Spleen (tissue), 11 donors: ENCODE results near the gene ATL2. TPM values are rescaled to one million over a fixed set of nuclear protein-coding genes. Genes with fewer than 3 reads are reported as not detected.
"Not testable (repeated sequence)": the region's sequence is repeated elsewhere in the genome, so short reads cannot be mapped to it uniquely, and the experiment has no call there.

Experiments
- DNase-seq: peaks from one replicate; pipeline ENCODE4 v3.0.0-alpha.2; 2020
- H3K27ac ChIP-seq, 8 donors: fragments of 200-600 bp; sonication (generic) in 7 of 8; 1 replicate in 4 of 8; 2 replicates in 4 of 8; pipeline versions ENCODE4 v1.5.0 to v1.8.0; 2016 to 2021; ENCODE audit warnings: inconsistent platforms in 4 of 8, mild to moderate bottlenecking in 4 of 8, moderate library complexity in 1 of 8
- H3K27me3 ChIP-seq, 7 donors: fragments of 200-600 bp; sonication (generic) in 6 of 7; replicated peaks in 1 of 7; 1 replicate in 4 of 7; 2 replicates in 3 of 7; pipeline versions ENCODE4 v1.5.0 to v1.8.0; 2016 to 2021; ENCODE audit warnings: inconsistent platforms in 3 of 7, mild to moderate bottlenecking in 1 of 7
- H3K36me3 ChIP-seq, 6 donors: fragments of 200-600 bp; sonication (generic) in 5 of 6; 1 replicate in 4 of 6; 2 replicates in 2 of 6; pipeline versions ENCODE4 v1.5.0 to v1.8.0; 2016 to 2021; ENCODE audit warnings: inconsistent platforms in 2 of 6
- H3K4me1 ChIP-seq, 6 donors: fragments of 200-600 bp; sonication (generic) in 5 of 6; 1 replicate in 3 of 6; 2 replicates in 3 of 6; pipeline versions ENCODE4 v1.5.0 to v1.8.0; 2016 to 2021; ENCODE audit warnings: inconsistent platforms in 3 of 6
- H3K4me3 ChIP-seq, 8 donors: fragments of 200-600 bp; sonication (generic) in 7 of 8; 1 replicate in 4 of 8; 2 replicates in 4 of 8; pipeline versions ENCODE4 v1.5.0 to v1.8.0; 2016 to 2021; ENCODE audit warnings: inconsistent platforms in 4 of 8, mild to moderate bottlenecking in 4 of 8, moderate library complexity in 2 of 8
- H3K9me3 ChIP-seq, 8 donors: fragments of 200-600 bp; sonication (generic) in 7 of 8; 1 replicate in 4 of 8; 2 replicates in 4 of 8; pipeline versions ENCODE4 v1.5.0 to v1.8.0; 2016 to 2021; ENCODE audit warnings: inconsistent platforms in 4 of 8
- POLR2A ChIP-seq, 3 donors: fragments of 450-650 bp; IDR thresholded peaks; one replicate each; pipeline ENCODE4 v1.5.1; 2017; ENCODE audit warnings: antibody characterized with exemption in 3 of 3, mild to moderate bottlenecking in 1 of 3
- POLR2AphosphoS5 ChIP-seq, 3 donors: sonication (generic); formaldehyde crosslinking; IDR thresholded peaks; one replicate each; pipeline ENCODE4 v1.5.1; 2017; ENCODE audit warnings: antibody characterized with exemption in 3 of 3
- WGBS, 5 donors: extraction: QIAGEN DNeasy Blood & Tissue Kit in 3 of 5; methylation state at CpG; one replicate each; pipeline versions ENCODE4 v1.1.5 to v1.1.7; 2013 to 2018; 5-methylcytosine and 5-hydroxymethylcytosine counted together
- intact Hi-C: fragments of 100-400 bp; cut with DNase I; formaldehyde crosslinking; loops from one replicate; pipeline ENCODE4 v1.15.0; 2023; ENCODE audit warnings: low total_unique reads
- polyA plus RNA-seq, 3 donors: library from polyadenylated mRNA; stranded (reverse); fragments of 200-250 nt; gene quantifications; one replicate each; pipeline ENCODE4 v1.2.1, GENCODE V29; 2013
- total RNA-seq, 7 donors: library from RNA; depleted of rRNA in 3 of 7; stranded (reverse); fragments of >200 nt in 3 of 7; fragmentation: NEBNext Ultra II Directional in 4 of 7; extraction: Animal tissue kit (Norgen Biotek cat#: 25700) in 4 of 7; gene quantifications; one replicate each; pipeline versions ENCODE4 v1.1.0 to v1.2.1, GENCODE V29; 2016 to 2021
- TF ChIP-seq, protein P1 (sequence below), 11 experiments: fragments of 200-600 bp in 7 of 11; fragments of 450-650 bp in 4 of 11; sonication (generic) in 4 of 11; IDR thresholded peaks in 8 of 11; conservative IDR thresholded peaks in 3 of 11; 1 replicate in 7 of 11; 2 replicates in 4 of 11; pipeline versions ENCODE4 v1.4.0 to v1.8.0; 2016 to 2021; ENCODE audit warnings: antibody characterized with exemption in 11 of 11, inconsistent platforms in 4 of 11, mild to moderate bottlenecking in 1 of 11
- donor health status: healthy with polysubstance abuse.
- donor health status: DM: no; HTN: no; CAD: no; lungs with moderate emphysema.
- donor health status: DM: no; HTN: no; CAD: no.
- donor health status: Bipolar disorder and iron deficiency.
- donor health status: healthy.
- donor health status: DM: no; HTN: no; CAD: no.
- donor health status: DM: yes; HTN: yes; CAD: no.

ATL2 gene
- total and polyA plus RNA-seq, 10 donors = 17.5 to 100 (median 64.2) TPM

DNA sequence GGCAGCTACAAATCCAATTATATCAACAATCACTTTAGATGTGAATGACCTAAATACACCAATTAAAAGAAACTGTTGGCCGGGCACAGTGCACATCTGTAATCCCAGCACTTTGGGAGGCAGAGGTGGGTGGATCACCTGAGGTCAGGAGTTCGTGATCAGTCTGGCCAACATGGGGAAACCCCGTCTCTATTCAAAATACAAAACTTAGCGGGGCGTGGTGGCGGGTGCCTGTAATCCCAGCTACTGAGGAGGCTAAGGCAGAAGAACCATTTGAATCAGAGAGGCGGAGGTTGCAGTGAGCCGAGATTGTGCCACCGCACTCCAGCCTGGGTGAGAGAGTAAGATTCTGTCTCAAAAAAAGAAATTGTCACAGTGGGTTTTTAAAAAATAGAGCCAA lies 49.5 kb downstream of the ATL2 start:
- Histone ChIP-seq H3K36me3 (peaks cover 0 to 29% (median 0%) of the 10 kb centered on the region in 6 donors), H3K4me3 (no peak overlapping the region), H3K27me3 (no peaks in the 10 kb centered on the region), H3K9me3 (peaks cover 0 to 32% (median 19%) of the 10 kb centered on the region in 8 donors), H3K4me1 (peaks cover 0 to 17% (median 7%) of the 10 kb centered on the region in 6 donors), H3K27ac (no peak overlapping the region)
- TF ChIP-seq, protein P1, sequence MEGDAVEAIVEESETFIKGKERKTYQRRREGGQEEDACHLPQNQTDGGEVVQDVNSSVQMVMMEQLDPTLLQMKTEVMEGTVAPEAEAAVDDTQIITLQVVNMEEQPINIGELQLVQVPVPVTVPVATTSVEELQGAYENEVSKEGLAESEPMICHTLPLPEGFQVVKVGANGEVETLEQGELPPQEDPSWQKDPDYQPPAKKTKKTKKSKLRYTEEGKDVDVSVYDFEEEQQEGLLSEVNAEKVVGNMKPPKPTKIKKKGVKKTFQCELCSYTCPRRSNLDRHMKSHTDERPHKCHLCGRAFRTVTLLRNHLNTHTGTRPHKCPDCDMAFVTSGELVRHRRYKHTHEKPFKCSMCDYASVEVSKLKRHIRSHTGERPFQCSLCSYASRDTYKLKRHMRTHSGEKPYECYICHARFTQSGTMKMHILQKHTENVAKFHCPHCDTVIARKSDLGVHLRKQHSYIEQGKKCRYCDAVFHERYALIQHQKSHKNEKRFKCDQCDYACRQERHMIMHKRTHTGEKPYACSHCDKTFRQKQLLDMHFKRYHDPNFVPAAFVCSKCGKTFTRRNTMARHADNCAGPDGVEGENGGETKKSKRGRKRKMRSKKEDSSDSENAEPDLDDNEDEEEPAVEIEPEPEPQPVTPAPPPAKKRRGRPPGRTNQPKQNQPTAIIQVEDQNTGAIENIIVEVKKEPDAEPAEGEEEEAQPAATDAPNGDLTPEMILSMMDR (IDR thresholded peaks at IDR 0.05 in 8 of 11, conservative IDR thresholded peaks at IDR 0.05 in 3 of 11) = no peak
- TF ChIP-seq POLR2A (IDR thresholded peaks at IDR 0.05) = no peak
- TF ChIP-seq POLR2AphosphoS5 (IDR thresholded peaks at IDR 0.05) = no peak
- no peak for DNase-seq
- intact Hi-C loops = loop anchor here (10.0 kb wide), 1 partner anchor 407 kb away; no protein-coding TSS in a partner anchor
- 86 to 97% (median 93%) methylated on average over 9 of the region's 9 CpGs for WGBS, 5 donors

DNA sequence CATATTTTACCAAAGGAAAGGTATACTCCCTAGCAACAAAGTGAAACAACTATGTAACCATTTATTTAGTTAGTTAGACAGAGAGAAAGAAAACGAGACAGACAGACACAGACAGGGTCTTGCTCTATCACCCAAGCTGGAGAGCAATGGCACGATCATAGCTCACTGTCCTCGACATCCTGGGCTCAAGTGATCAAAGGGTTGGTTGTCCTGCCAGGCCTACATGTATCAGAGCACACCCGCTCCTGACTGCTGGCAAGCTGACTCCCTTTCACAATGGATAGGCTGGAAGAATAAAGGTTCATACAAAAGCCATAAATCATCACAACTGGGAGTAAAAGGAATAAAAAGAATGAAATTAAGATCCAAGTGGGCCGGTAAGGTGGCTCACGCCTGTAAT lies 53.5 kb downstream of the ATL2 start:
- DNase-seq = no peak
- no peaks in the 10 kb centered on the region for H3K27me3 ChIP-seq
- no peaks in the 10 kb centered on the region for H3K9me3 ChIP-seq
- WGBS, 5 donors = 92 to 96% (median 95%) methylated on average over 6 of the region's 6 CpGs
- no peak overlapping the region for H3K27ac ChIP-seq
- no peak overlapping the region for H3K4me3 ChIP-seq
- peaks cover 0 to 17% (median 7%) of the 10 kb centered on the region in 6 donors for H3K4me1 ChIP-seq
- TF ChIP-seq POLR2A (IDR thresholded peaks at IDR 0.05) = no peak
- no peak for TF ChIP-seq POLR2AphosphoS5 (IDR thresholded peaks at IDR 0.05)
- TF ChIP-seq, protein P1 (IDR thresholded peaks at IDR 0.05 in 8 of 11, conservative IDR thresholded peaks at IDR 0.05 in 3 of 11) = no peak
- intact Hi-C loops = loop anchor here (10.0 kb wide), 1 partner anchor 411 kb away; no protein-coding TSS in a partner anchor
- peaks cover 0 to 23% (median under 1%) of the 10 kb centered on the region in 6 donors for H3K36me3 ChIP-seq

DNA sequence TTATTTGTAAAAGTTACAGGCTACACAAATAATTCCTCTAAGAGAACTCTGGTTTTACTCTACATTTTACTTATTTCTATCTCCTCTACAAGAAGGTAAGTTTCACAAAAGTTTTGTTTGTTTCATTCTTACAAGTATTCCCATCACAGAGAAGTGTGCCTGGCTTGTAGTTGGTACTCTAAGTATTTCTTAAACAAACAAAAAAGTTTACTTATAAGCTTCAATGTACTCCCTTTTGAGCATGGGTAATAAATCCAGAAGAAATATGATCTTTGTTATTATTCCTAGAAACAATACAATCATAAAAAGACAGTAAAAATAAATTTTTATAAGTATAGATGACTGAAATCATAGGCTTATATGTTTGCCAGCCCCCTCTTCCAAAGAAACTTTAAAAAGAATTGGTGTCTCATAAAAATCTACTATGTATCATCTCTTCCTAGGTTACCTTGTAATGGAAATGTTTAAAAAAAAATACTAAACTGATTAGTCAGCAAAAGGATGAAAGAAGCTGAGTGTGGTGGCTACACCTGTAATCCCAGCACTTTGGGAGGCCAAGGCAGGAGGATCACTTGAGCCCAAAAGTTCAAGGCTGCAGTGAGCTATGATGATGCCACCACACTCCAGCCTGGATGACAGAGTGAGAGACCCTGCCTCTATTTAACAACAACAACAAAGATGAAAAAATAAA lies 54.7 kb downstream of the ATL2 start:
- intact Hi-C loops = loop anchor here (10.0 kb wide), 1 partner anchor 412 kb away; no protein-coding TSS in a partner anchor
- H3K4me3 ChIP-seq = no peak overlapping the region
- no peak for DNase-seq
- H3K36me3 ChIP-seq = peaks cover 0 to 35% (median 12%) of the 10 kb centered on the region in 6 donors
- no peak for TF ChIP-seq POLR2A (IDR thresholded peaks at IDR 0.05)
- no peak for TF ChIP-seq POLR2AphosphoS5 (IDR thresholded peaks at IDR 0.05)
- TF ChIP-seq, protein P1 (IDR thresholded peaks at IDR 0.05 in 8 of 11, conservative IDR thresholded peaks at IDR 0.05 in 3 of 11) = no peak
- H3K9me3 ChIP-seq = no peaks in the 10 kb centered on the region
- H3K4me1 ChIP-seq = peaks cover 0 to 17% (median 7%) of the 10 kb centered on the region in 6 donors
- H3K27me3 ChIP-seq = no peaks in the 10 kb centered on the region
- no peak overlapping the region for H3K27ac ChIP-seq

DNA sequence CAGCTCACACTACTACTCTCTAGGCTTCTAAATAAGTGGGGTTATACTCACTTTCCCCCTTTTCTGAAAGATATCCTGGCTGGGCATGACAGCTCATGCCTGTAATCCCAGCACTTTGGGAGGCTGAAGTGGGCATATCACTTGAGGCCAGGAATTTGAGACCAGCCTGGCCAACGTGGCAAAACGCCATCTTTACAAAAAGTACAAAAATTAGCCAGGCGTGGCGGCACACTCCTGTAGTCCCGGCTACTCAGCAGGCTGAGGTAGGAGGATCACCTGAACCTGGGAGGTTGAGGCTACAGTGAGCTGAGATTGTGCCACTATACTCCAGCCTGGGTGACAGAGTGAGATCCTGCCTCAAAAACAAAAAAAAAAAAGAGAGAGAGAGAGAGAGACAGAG lies 57.8 kb downstream of the ATL2 start:
- not testable (repeated sequence) for H3K4me3 ChIP-seq, H3K9me3 ChIP-seq, H3K4me1 ChIP-seq, H3K27me3 ChIP-seq, H3K27ac ChIP-seq, DNase-seq
- WGBS, 5 donors = 84 to 98% (median 94%) methylated on average over 5 of the region's 5 CpGs
- peaks cover 0 to 61% (median 30%) of the 10 kb centered on the region in 6 donors for H3K36me3 ChIP-seq
- intact Hi-C loops = loop anchor here (10.0 kb wide), 1 partner anchor 186 kb away; no protein-coding TSS in a partner anchor
